Karpas-422 (cell line): Measurements from ENCODE around the gene OTUB2. TPM values are rescaled to one million over a fixed set of nuclear protein-coding genes. Genes with fewer than 3 reads are reported as not detected.

Source experiments
- DNase-seq: peaks from one replicate; pipeline ENCODE4 v3.0.0-alpha.2; 2015
- H2AFZ ChIP-seq: fragments of 200-600 bp; sonication (generic); 2 replicates; pipeline ENCODE4 v1.6.1; 2014; ENCODE audit warnings: antibody characterized with exemption, low read length, mixed read lengths
- H3K27ac ChIP-seq: fragments of 200-600 bp; sonication (generic); 2 replicates; pipeline ENCODE4 v1.5.1; 2014; ENCODE audit warnings: mild to moderate bottlenecking, low read length, moderate library complexity
- H3K27me3 ChIP-seq: fragments of 200-600 bp; sonication (generic); 2 replicates; pipeline ENCODE4 v1.6.1; 2014; ENCODE audit warnings: low read length, mixed read lengths
- H3K36me3 ChIP-seq: fragments of 200-600 bp; sonication (generic); 2 replicates; pipeline ENCODE4 v1.6.1; 2014; ENCODE audit warnings: low read length, mixed read lengths; ENCODE audit not compliant: insufficient read depth
- H3K4me1 ChIP-seq: fragments of 200-600 bp; sonication (generic); 2 replicates; pipeline ENCODE4 v1.6.1; 2014; ENCODE audit warnings: mild to moderate bottlenecking, low read length, mixed read lengths
- H3K4me2 ChIP-seq: fragments of 200-600 bp; sonication (generic); 2 replicates; pipeline ENCODE4 v1.6.1; 2014; ENCODE audit warnings: low read length, low read depth, mild to moderate bottlenecking; ENCODE audit not compliant: poor library complexity, severe bottlenecking
- H3K4me3 ChIP-seq: fragments of 200-600 bp; sonication (generic); 2 replicates; pipeline ENCODE4 v1.5.1; 2014; ENCODE audit warnings: mild to moderate bottlenecking, antibody characterized with exemption, low read length, mixed read lengths
- H3K79me2 ChIP-seq: fragments of 200-600 bp; sonication (generic); 2 replicates; pipeline ENCODE4 v1.6.1; 2014; ENCODE audit warnings: mild to moderate bottlenecking, low read length, mixed read lengths
- H3K9ac ChIP-seq: fragments of 200-600 bp; sonication (generic); 2 replicates; pipeline ENCODE4 v1.6.0; 2014; ENCODE audit warnings: low read length
- H3K9me2 ChIP-seq: fragments of 200-600 bp; sonication (generic), shearing (Covaris generic); replicated peaks from 2 replicates; pipeline ENCODE4 v1.6.0; 2014; ENCODE audit warnings: mild to moderate bottlenecking, low read length, moderate library complexity; ENCODE audit not compliant: insufficient read depth
- H3K9me3 ChIP-seq: fragments of 300-700, 200-600 bp; sonication (generic); 2 replicates; pipeline ENCODE4 v1.6.1; 2014; ENCODE audit warnings: low read length, mixed read lengths
- H4K20me1 ChIP-seq: fragments of 200-600 bp; sonication (generic); 2 replicates; pipeline ENCODE4 v1.6.1; 2014; ENCODE audit warnings: mild to moderate bottlenecking, antibody characterized with exemption, low read length, low read depth; ENCODE audit not compliant: insufficient read depth
- total RNA-seq: library from RNA; depleted of rRNA; stranded (reverse); fragments of >200 nt; shearing (Covaris generic); gene quantifications from 2 replicates; pipeline ENCODE4 v1.2.3, GENCODE V29; 2014; ENCODE audit warnings: low replicate concordance

The OTUB2 gene
- total RNA-seq, 1 experiment from 2014 or later, result not detected

DNA sequence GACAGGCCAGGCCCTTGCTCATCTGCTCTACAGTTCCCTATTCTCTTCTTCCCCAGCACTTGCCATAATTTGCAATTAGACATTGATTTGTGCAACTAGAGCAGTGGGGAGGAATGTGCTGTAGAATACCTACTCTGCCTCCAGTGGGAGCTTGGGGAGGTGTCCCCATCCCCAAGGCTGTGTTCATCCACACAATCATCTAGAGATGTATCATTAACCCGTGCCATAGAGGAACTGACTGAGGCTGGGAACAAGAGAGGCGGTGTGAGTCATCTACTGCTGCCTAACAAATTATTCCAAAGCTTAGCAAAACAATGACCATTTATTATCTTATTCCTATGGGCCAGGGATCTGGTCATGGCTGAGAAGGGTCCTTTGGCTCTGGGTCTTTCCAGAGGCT lies 5.1 kb upstream of the OTUB2 start:
- Histone ChIP-seq H3K27me3 (no peaks in the 10 kb centered on the region), H3K9me2 (no peaks in the 10 kb centered on the region), H3K36me3 (no peaks in the 10 kb centered on the region), H2AFZ (no peak overlapping the region), H3K9me3 (no peaks in the 10 kb centered on the region), H3K27ac (no peak overlapping the region), H3K79me2 (no peaks in the 10 kb centered on the region), H3K9ac (no peak overlapping the region), H3K4me3 (no peak overlapping the region), H3K4me2 (no peak overlapping the region), H3K4me1 (no peaks in the 10 kb centered on the region), H4K20me1 (no peaks in the 10 kb centered on the region)
- no peak for DNase-seq

DNA sequence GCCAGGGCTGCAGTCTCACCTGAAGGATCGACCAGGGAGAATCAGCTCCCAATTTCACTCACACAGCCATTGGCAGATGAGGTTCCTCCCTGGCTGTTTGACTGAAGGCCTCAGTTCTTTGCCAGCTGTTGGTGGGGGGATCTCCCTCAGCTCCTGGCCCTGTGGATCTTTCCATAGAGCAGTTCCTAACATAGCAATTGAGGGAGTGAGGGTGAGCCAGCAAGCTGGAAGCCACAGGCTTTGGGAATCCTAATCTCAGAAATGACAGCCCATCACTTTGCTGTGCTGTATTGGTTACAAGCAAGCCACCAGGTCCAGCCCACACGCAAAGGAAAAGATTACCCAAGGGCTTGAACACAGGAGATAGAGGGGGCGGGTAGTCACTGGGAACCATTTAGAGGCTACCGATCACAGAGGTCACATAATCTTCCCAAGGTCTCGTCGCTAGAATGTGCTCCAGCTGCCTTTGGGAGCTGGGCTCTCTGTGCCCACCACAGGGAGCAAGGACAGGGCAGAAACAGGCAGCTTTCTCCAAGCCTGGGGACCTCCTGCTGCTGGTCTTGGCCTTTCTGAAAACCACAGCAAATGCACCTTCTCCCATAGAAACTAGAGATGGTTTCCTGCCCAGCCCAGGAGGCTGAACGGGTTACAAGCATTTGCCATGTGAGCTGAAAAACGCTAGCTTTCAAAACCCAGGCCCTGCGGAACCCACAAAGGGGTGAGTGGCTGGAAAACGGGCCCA lies 4.6 kb upstream of the OTUB2 start:
- H3K9ac ChIP-seq, result no peak overlapping the region

DNA sequence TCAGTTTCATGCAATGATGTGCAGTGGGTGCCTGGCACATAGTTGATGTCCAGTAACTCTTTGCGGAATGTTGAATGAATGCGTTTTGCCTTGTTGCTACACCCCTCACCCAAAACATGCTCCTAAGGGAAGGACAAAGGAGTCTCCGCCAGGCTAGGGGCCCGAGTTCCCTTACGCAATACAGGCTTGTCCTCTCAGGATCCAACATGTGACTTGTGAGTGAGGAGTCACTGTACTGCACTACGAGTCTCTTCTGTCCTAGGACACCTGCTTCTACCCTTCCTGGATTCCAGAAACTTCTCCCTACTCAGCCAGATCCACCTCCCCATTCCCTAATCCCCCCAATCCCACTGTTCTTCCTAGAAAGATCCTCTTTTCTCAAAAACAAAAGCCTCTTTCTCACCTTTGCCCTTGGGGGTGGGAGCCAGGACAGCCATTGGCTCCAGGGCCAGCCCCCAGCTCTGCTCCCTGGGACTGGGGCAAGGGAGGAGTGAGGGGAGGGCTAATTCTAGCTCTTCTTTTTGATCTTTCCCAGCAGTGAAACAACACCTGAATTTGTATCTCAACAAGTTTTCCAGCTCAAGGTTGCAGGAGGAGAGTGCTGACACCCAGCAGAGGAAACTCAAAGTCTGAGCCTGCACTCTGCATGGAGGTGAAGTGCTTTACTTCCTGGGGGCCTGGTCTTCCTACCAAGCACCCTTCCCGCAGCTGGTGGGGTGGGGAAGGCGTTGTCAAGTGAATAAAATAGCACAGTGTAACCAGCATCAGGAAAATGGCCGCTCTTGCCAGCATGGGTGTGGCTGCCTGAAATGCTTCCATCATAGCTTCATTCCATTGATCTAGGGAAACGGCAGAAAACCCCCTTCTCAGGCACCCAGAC lies 3.4 kb upstream of the OTUB2 start:
- no peak for DNase-seq
- Histone ChIP-seq H3K4me3 (no peak overlapping the region), H3K4me2 (no peak overlapping the region), H3K27ac (no peak overlapping the region), H3K9me3 (no peaks in the 10 kb centered on the region), H2AFZ (no peak overlapping the region), H3K9ac (no peak overlapping the region), H3K79me2 (no peaks in the 10 kb centered on the region), H4K20me1 (no peaks in the 10 kb centered on the region), H3K27me3 (no peaks in the 10 kb centered on the region), H3K36me3 (no peaks in the 10 kb centered on the region), H3K4me1 (no peaks in the 10 kb centered on the region), H3K9me2 (no peaks in the 10 kb centered on the region)

More for the DNA sequence above, 4.6 kb upstream of the OTUB2 start:
- Histone ChIP-seq H3K27ac (no peak overlapping the region), H3K4me3 (no peak overlapping the region), H3K4me2 (no peak overlapping the region), H3K9me2 (no peaks in the 10 kb centered on the region), H3K27me3 (no peaks in the 10 kb centered on the region), H3K36me3 (no peaks in the 10 kb centered on the region), H3K9me3 (no peaks in the 10 kb centered on the region), H3K4me1 (no peaks in the 10 kb centered on the region), H3K79me2 (no peaks in the 10 kb centered on the region), H4K20me1 (no peaks in the 10 kb centered on the region), H2AFZ (no peak overlapping the region)
- DNase-seq, result no peak

DNA sequence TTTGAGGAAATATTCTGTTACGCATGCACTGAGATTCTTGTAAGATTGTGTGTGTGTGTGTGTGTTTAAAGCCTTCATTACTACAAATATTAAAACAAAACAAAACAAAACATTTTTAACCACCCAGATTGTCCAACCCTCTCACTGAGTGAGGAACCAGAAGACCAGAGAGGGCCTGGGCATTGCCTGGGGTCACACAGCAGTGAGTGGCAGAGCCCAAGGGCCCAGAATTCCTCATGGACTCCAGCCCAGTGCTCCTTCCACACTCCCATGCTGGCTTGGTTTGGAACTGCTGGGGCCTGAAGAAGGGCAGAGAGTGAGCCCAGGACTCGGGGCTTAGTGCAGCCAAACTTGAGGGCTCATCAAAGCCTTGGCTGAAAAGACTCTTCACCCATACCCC lies 1.6 kb upstream of the OTUB2 start:
- H3K36me3 ChIP-seq, result no peaks in the 10 kb centered on the region
- no peaks in the 10 kb centered on the region for H3K9me2 ChIP-seq
- H3K79me2 ChIP-seq, result no peaks in the 10 kb centered on the region
- H2AFZ ChIP-seq, result no peak overlapping the region
- H3K9me3 ChIP-seq, result no peaks in the 10 kb centered on the region
- no peak overlapping the region for H3K4me3 ChIP-seq
- H3K4me2 ChIP-seq, result no peak overlapping the region
- no peaks in the 10 kb centered on the region for H4K20me1 ChIP-seq
- no peak overlapping the region for H3K27ac ChIP-seq
- no peaks in the 10 kb centered on the region for H3K4me1 ChIP-seq
- DNase-seq, result no peak
- H3K9ac ChIP-seq, result no peak overlapping the region
- H3K27me3 ChIP-seq, result no peaks in the 10 kb centered on the region

DNA sequence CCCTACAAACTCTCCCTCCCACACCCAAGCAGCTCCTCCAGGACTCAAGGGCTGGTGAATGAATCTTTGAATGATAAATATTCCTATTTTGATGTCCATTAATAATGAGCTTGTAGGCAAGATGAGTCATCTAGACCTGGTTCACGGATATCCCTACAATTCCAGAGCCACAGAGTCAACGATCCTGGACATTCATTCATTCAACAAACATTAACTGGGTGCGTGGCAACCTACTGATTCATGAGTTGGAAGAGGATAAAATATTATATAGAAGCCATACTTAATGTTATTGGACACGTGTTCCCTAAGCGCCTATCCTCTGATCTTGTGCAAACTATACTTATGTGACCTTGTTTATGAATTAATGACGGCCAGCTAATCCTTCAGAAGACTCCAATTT lies 420 bp upstream of the OTUB2 start:
- Histone ChIP-seq H3K4me2 (no peak overlapping the region), H3K36me3 (no peaks in the 10 kb centered on the region), H3K4me1 (no peaks in the 10 kb centered on the region), H3K9me2 (no peaks in the 10 kb centered on the region), H4K20me1 (no peaks in the 10 kb centered on the region), H3K9me3 (no peaks in the 10 kb centered on the region), H3K27me3 (no peaks in the 10 kb centered on the region), H3K9ac (no peak overlapping the region), H3K27ac (no peak overlapping the region), H2AFZ (no peak overlapping the region), H3K79me2 (no peaks in the 10 kb centered on the region), H3K4me3 (no peak overlapping the region)
- no peak for DNase-seq

- H3K27ac ChIP-seq, result no peak overlapping the region
- H3K9ac ChIP-seq, result no peak overlapping the region
- no peak overlapping the region for H3K4me2 ChIP-seq
- no peaks in the 10 kb centered on the region for H3K36me3 ChIP-seq
- no peaks in the 10 kb centered on the region for H4K20me1 ChIP-seq
- no peaks in the 10 kb centered on the region for H3K9me2 ChIP-seq
- no peaks in the 10 kb centered on the region for H3K27me3 ChIP-seq
- H3K4me1 ChIP-seq, result no peaks in the 10 kb centered on the region
- DNase-seq, result no peak
- no peaks in the 10 kb centered on the region for H3K9me3 ChIP-seq
- no peak overlapping the region for H3K4me3 ChIP-seq
- no peak overlapping the region for H2AFZ ChIP-seq
- H3K79me2 ChIP-seq, result no peaks in the 10 kb centered on the region
Observed at GRCh38 chr14:94026889-94027469, 839 bp downstream of the OTUB2 start.

GRCh38 chr14:94027566-94028449 lies 1.7 kb downstream of the OTUB2 start:
- no peak for DNase-seq
- Histone ChIP-seq H3K79me2 (no peaks in the 10 kb centered on the region), H3K27ac (no peak overlapping the region), H3K9ac (no peak overlapping the region), H2AFZ (no peak overlapping the region), H3K4me2 (no peak overlapping the region), H3K9me3 (no peaks in the 10 kb centered on the region), H3K27me3 (no peaks in the 10 kb centered on the region), H3K4me3 (no peak overlapping the region), H4K20me1 (no peaks in the 10 kb centered on the region), H3K9me2 (no peaks in the 10 kb centered on the region), H3K4me1 (no peaks in the 10 kb centered on the region), H3K36me3 (no peaks in the 10 kb centered on the region)
